ENCODE measurements around the gene SFXN3.

The SFXN3 gene

DNA sequence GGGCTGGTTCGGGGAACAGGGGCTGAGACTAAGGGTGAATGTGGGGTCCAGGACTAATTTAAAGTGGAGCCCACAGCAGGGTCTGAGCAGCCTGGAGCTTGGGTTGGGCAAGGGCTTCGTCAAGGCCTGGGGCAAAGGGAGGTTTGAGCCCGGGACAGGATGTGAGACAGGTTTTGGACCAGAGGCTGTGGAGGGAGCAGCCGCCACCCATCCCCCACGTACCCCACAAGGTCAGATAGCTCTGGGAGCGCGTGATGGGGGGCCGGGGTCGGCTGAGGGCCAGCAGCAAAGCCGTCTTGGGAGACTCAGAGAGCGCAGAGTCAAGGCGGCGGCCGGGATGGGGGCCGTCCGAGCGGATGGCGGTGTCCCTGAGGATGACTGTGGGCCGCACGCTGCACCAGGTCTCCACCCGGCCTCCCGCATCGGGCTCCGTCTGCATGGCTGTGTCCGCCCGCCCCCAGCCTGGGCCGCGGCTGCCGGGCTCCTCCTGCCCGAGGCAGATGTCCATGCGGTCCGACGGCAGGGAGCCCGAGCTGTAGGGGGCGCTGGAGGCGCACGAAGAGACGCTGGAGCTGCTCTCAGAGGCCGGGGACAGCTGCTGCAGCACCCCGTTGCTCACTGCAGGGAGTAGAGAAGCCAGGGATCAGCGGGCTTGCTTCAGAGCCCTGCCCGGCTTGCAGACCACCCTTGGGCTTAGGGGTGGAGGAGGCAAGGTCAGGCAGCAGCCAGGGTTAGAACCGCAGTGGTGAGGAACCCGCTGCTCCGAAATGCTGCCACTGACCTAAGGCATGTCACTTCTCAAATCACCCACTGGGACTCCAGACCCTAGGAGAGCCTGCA, 12.2 kb upstream of the SFXN3 start:
- Mint-ChIP-seq H3K27ac (no peak overlapping the region), H3K36me3 (no peaks in the 10 kb centered on the region), H3K27me3 (peaks cover 24% of the 10 kb centered on the region), H3K4me3 (no peak overlapping the region), H3K4me1 (ENCODE audit: low read depth) (peaks cover 11% of the 10 kb centered on the region), H3K9me3 (ENCODE audit: low read depth) (no peaks in the 10 kb centered on the region)

DNA sequence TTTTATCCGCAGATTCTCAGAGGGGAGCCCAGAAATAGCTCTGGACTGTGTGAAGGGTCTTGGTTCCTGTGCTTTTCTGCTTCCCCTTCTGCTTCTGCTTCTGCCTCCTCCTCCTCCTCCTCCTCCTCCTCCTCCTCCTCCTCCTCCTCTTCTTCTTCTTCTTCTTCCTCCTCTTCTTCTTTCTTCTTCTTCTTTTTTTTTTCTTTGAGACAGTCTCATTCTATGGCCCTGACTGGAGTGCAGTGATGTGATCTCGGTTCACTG, 11.7 kb upstream of the SFXN3 start:
- Mint-ChIP-seq H3K36me3 (no peaks in the 10 kb centered on the region), H3K27me3 (peaks cover 22% of the 10 kb centered on the region), H3K9me3 (ENCODE audit: low read depth) (no peaks in the 10 kb centered on the region), H3K4me1 (ENCODE audit: low read depth) (peaks cover 8% of the 10 kb centered on the region), H3K27ac (no peak overlapping the region), H3K4me3 (no peak overlapping the region)

DNA sequence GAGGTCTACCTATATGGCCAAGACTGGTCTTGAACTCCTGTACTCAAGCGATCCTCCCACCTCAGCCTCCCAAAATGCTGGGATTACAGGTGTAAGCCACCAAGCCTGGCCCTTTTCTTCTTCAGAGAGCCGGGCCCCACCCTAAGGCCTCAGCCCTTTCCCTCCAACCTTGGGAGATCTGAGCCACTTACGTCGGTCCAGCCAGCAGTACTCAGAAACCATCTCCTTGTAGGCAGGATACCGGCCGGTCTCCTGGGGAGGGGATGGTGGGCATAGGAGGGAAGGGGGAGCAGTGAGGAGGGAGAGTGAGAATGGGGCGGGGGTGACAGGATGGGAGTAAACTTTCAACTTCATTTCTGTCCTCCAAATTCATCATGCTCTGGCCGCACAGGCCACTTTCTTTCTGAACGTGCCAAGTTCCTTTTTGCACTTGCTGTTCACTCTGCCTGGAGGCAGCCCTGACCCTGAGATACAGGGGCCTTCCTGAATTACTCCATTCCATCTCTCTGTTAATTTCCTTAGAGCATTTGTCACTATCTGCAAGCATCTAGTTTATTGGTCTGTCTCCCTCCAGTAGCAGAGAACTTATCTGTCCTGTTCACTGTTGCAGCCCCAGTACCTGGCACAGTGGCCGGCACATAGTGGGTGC, 10.5 kb upstream of the SFXN3 start:
- no peak overlapping the region for H3K4me3 Mint-ChIP-seq
- H3K27ac Mint-ChIP-seq = no peak overlapping the region
- peaks cover 17% of the 10 kb centered on the region for H3K27me3 Mint-ChIP-seq
- no peaks in the 10 kb centered on the region for H3K36me3 Mint-ChIP-seq
- no peaks in the 10 kb centered on the region for H3K9me3 Mint-ChIP-seq (ENCODE audit: low read depth)
- H3K4me1 Mint-ChIP-seq (ENCODE audit: low read depth) = peaks cover 1% of the 10 kb centered on the region

DNA sequence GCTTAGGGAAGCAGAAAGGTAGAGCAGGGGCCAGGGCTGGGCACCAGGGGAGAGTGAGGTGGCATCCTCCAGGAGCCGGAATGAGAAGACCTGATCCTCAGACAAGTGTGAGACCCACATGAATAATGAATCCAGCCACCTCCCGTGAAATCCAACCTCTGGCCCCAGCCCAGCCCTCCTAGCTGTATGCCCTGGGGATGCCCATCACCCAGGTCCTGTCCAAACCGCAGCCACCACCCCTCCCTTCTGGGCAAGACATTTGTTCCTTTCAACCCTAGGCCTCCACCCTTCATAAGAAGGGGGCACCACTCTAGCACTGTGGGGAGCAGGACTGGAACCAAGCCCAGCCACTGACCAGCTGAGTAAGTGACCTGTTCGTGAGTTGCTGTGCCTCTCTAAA, 9.8 kb upstream of the SFXN3 start:
- H3K36me3 Mint-ChIP-seq = no peaks in the 10 kb centered on the region
- no peak overlapping the region for H3K4me3 Mint-ChIP-seq
- H3K9me3 Mint-ChIP-seq (ENCODE audit: low read depth) = no peaks in the 10 kb centered on the region
- peaks cover 1% of the 10 kb centered on the region for H3K4me1 Mint-ChIP-seq (ENCODE audit: low read depth)
- peaks cover 14% of the 10 kb centered on the region for H3K27me3 Mint-ChIP-seq
- no peak overlapping the region for H3K27ac Mint-ChIP-seq

GRCh38 chr10:101021692-101022251, 9.3 kb upstream of the SFXN3 start:
- no peak overlapping the region for H3K27ac Mint-ChIP-seq
- H3K9me3 Mint-ChIP-seq (ENCODE audit: low read depth) = no peaks in the 10 kb centered on the region
- peaks cover 10% of the 10 kb centered on the region for H3K27me3 Mint-ChIP-seq
- H3K4me3 Mint-ChIP-seq = no peak overlapping the region
- H3K36me3 Mint-ChIP-seq = no peaks in the 10 kb centered on the region
- H3K4me1 Mint-ChIP-seq (ENCODE audit: low read depth) = peaks cover 1% of the 10 kb centered on the region

DNA sequence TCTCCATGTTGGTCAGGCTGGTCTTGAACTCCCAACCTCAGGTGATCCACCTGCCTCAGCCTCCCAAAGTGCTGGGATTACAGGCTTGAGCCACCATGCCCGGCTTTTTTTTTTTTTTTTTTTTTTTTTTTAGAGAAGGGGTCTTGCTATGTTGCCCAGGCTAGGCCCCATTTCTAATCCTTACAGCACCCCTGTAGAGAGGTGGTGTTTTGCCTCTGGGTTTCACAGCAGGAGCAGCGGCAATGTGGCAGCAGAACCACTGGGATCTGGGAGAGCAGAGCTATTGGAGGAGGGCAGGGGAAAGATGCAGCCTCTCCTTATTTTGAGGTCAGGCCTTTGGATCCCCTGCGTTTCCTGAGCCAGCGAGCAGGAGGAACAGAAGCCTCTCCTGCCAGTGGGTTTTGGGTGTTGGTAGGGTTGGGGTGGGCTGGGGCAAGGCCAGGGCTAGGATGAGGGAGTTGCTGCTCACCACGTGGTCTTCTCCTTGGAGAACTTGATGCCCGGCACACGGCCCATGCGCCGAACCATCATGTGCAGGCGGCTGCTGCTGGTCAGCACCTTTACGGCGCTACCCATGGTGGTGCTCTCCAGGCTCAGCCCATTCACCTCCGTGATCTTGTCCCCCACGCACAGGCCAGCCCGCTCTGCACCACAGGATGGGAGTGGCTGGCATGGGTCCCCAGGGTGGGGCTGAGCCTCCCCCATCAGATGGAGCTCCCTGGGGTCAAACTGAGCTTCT, 7.9 kb upstream of the SFXN3 start:
- Mint-ChIP-seq H3K27me3 (peaks cover 7% of the 10 kb centered on the region), H3K4me3 (no peak overlapping the region), H3K4me1 (ENCODE audit: low read depth) (peaks cover 1% of the 10 kb centered on the region), H3K36me3 (no peaks in the 10 kb centered on the region), H3K27ac (no peak overlapping the region), H3K9me3 (ENCODE audit: low read depth) (no peaks in the 10 kb centered on the region)

- H3K27ac Mint-ChIP-seq = no peak overlapping the region
Measured at GRCh38 chr10:101027106-101027720, 3.8 kb upstream of the SFXN3 start.

DNA sequence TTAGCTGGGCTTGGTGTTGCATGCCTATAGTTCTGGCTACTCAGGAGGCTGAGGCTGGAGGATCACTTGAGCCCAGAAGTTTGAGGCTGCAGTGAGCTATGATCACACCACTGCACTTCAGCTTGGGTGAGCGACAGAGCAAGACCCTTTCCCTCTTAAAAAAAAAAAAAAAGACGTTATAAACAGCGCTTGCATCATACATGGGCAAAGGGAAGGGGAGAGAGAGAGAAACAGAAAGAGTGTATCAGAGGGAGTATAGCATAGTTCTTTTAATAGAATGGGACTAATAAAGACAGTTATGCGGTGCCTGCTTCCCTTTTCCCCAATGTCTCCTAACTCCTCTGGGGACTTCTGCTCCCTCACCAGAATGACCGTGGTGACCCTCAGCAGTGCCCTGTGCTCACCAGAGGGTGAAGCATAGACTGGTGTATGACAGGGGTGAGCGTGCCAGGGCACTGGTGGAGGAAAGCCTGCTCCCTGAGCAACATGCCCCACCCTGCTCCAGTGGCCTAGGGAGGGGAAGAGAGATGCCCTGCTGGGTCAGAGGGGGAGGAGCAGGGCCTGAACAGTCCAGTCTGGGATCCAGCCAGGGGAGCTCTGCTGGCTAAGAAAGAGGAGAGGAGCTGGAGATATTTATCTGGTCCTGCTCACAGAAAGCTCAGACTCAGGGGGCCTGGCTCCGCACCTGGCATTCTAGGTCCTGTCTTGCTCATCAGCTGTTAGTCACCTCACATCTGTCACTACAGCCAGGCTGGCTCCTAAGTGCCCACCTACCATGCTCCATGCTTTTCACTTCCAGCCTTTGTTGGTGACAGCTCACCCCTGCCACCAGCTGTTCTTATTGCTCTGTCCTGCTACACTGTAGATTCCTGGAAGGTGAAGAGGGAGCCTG, 2.3 kb upstream of the SFXN3 start:
- no peaks in the 10 kb centered on the region for H3K27me3 Mint-ChIP-seq

More at GRCh38 chr10:101027106-101027720, 3.8 kb upstream of the SFXN3 start:
- Mint-ChIP-seq H3K36me3 (no peaks in the 10 kb centered on the region), H3K27me3 (no peaks in the 10 kb centered on the region), H3K4me1 (ENCODE audit: low read depth) (peaks cover 8% of the 10 kb centered on the region), H3K9me3 (ENCODE audit: low read depth) (no peaks in the 10 kb centered on the region), H3K4me3 (no peak overlapping the region)

DNA sequence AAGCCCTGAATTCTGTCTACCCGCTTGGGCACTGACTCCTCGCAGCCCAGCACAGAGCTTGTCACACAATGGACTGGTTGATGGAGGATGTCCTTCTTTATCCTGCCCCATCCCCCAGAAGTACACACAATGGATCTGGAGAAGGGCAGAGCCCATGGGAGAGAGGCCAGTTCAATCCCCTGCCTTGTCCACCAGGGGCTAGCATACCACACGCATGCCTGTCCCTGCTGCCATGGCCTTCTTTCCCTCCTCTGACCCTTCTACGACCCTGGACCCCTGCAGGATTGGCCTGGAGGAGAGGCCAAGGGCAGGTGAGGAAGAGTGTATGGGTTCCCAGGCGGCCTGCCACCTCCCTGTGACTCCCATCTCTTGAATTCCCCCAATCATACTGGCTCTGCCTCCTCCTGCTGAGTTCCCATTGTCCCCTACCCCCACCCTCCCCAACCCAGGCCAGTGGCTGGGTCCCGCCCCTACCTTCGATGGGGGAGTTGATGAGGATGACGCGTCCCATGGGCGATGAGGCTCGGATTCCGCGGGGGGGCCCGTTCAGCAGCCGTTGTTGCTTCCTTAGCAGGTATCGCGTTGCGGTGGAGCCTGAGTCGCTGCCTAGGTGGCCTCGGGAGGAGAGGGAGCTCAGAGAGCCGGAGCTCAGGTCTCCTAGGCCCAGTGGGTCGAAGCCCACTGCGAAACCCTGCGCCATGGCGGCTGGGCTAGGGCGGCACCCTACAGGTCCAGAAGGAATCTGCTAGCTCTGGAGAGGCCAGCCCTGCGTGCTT, 1.3 kb upstream of the SFXN3 start:
- Mint-ChIP-seq H3K27me3 (no peaks in the 10 kb centered on the region), H3K9me3 (ENCODE audit: low read depth) (no peaks in the 10 kb centered on the region), H3K4me3 (no peak overlapping the region), H3K27ac (no peak overlapping the region), H3K36me3 (no peaks in the 10 kb centered on the region), H3K4me1 (ENCODE audit: low read depth) (peaks cover 25% of the 10 kb centered on the region)

More for the DNA sequence above, 2.3 kb upstream of the SFXN3 start:
- no peaks in the 10 kb centered on the region for H3K9me3 Mint-ChIP-seq (ENCODE audit: low read depth)
- H3K4me3 Mint-ChIP-seq = no peak overlapping the region
- H3K27ac Mint-ChIP-seq = no peak overlapping the region
- H3K4me1 Mint-ChIP-seq (ENCODE audit: low read depth) = peaks cover 23% of the 10 kb centered on the region
- no peaks in the 10 kb centered on the region for H3K36me3 Mint-ChIP-seq

DNA sequence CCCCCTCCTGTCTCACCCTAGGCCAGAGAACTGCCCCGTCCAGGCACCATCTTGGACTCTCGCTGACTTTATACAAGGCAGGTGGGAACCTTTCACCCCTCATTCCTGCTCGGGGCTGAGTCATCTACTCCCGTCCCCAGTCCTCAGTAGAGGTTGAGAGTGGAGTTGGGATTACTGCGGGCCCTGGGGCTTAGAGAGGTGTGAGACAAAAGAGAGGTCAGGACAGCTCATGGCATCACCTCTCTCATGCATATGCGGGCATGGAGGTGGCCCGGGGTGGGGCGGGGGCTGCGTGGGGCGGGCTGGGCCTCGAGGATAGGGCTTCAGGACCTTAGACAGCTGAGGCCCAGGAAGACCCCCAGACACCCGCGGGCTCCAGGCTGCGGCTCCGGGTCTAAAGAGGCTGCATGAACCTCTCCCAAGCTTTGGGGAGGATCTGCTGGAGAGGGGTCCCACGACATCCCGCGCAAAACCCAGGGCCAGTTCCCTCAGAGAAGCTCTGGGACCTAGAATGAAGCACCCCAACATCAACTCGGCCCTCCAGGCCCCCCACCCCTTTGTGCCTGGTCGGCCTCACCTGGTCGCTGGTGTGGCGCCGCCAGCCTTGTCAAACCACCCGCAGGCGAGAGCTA, 422 bp upstream of the SFXN3 start:
- Mint-ChIP-seq H3K27ac (no peak overlapping the region), H3K9me3 (ENCODE audit: low read depth) (no peaks in the 10 kb centered on the region)

GRCh38 chr10:101031796-101032636, 982 bp downstream of the SFXN3 start:
- Mint-ChIP-seq H3K36me3 (no peaks in the 10 kb centered on the region), H3K27me3 (no peaks in the 10 kb centered on the region), H3K27ac (peak overlapping the region; percentile 90), H3K4me3 (peak overlapping the region; percentile 89), H3K9me3 (ENCODE audit: low read depth) (no peaks in the 10 kb centered on the region), H3K4me1 (ENCODE audit: low read depth) (peaks cover 25% of the 10 kb centered on the region)

More for the DNA sequence above, 422 bp upstream of the SFXN3 start:
- H3K36me3 Mint-ChIP-seq = no peaks in the 10 kb centered on the region
- H3K4me1 Mint-ChIP-seq (ENCODE audit: low read depth) = peaks cover 25% of the 10 kb centered on the region
- H3K4me3 Mint-ChIP-seq = peak overlapping the region; percentile 89
- no peaks in the 10 kb centered on the region for H3K27me3 Mint-ChIP-seq

DNA sequence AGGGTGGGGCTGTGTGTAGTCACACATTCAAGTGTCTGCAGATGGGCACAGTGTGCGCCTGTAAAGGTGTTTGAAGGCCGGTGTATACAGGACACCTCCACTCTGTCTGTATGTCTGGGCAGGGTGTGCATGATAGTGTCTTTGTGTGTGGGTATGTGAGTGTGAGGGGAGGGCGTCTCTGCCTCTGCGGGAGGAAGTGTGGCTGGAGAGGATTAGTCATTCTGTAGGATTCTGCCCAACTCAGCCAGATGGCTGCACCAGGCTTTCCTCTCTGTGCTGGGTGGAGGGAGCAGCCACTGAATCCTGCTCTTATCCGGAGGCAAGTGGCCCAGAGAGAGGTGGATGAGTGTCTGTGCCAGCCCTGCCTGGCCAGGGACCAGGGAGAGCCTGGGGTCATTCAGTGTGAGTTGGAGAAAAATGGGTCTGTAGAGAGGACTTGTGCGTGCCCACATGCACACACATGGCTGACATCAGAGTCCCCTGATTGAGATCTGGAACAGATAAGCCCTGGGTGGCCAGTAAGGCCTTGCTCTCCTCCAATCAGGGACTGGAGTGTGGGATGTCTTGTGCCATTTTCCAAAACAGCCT, 1.7 kb downstream of the SFXN3 start:
- Mint-ChIP-seq H3K4me1 (ENCODE audit: low read depth) (peaks cover 25% of the 10 kb centered on the region), H3K27me3 (no peaks in the 10 kb centered on the region), H3K27ac (peak overlapping the region; percentile 90), H3K9me3 (ENCODE audit: low read depth) (no peaks in the 10 kb centered on the region), H3K4me3 (peak overlapping the region; percentile 89), H3K36me3 (no peaks in the 10 kb centered on the region)

Data from activated naive CD8-positive, alpha-beta T cell (primary cell).